Measurements from ENCODE around the gene CLINT1. TPM values are rescaled to one million over a fixed set of nuclear protein-coding genes. Genes with fewer than 3 reads are reported as not detected.

CLINT1 gene
- polyA plus RNA-seq, 6 donors from 2014 or later = 54.7 to 93.6 (median 80.4) TPM

- Mint-ChIP-seq H3K27me3 (no peaks in the 10 kb centered on the region), H3K4me1 (no peaks in the 10 kb centered on the region), H3K9me3 (no peaks in the 10 kb centered on the region), H3K27ac (peak overlapping the region in 1 of 6 donors; percentile 11), H3K4me3 (no peak overlapping the region), H3K36me3 (peaks cover 15 to 16% of the 10 kb centered on the region in 2 donors)
- no peak for DNase-seq
- no peak for ATAC-seq (ENCODE audit: low read depth in 2 of 2)
Observed at GRCh38 chr5:157793301-157793700, 65.6 kb downstream of the CLINT1 start.

- Mint-ChIP-seq H3K36me3 (peaks cover 0 to 15% of the 10 kb centered on the region in 2 donors), H3K27ac (peak overlapping the region in 2 of 6 donors; percentile 1 to 43)
Observed at GRCh38 chr5:157785801-157786200, 73.1 kb downstream of the CLINT1 start.

GRCh38 chr5:157779221-157779620, 79.7 kb downstream of the CLINT1 start:
- Mint-ChIP-seq H3K27ac (peak overlapping the region in 1 of 6 donors; percentile 5), H3K9me3 (no peaks in the 10 kb centered on the region), H3K36me3 (no peaks in the 10 kb centered on the region), H3K4me3 (no peak overlapping the region), H3K27me3 (no peaks in the 10 kb centered on the region), H3K4me1 (peaks cover 0 to 5% (median 0%) of the 10 kb centered on the region in 3 donors)
- ATAC-seq (ENCODE audit: low read depth in 2 of 2) (no peak), DNase-seq (no peak)

More at GRCh38 chr5:157785801-157786200, 73.1 kb downstream of the CLINT1 start:
- Mint-ChIP-seq H3K4me1 (peaks cover 0 to 5% (median 0%) of the 10 kb centered on the region in 3 donors), H3K4me3 (no peak overlapping the region), H3K27me3 (no peaks in the 10 kb centered on the region), H3K9me3 (no peaks in the 10 kb centered on the region)
- DNase-seq (no peak), ATAC-seq (ENCODE audit: low read depth in 2 of 2) (no peak)

- no peaks in the 10 kb centered on the region for H3K36me3 Mint-ChIP-seq
- no peak overlapping the region for H3K27ac Mint-ChIP-seq
- no peak for DNase-seq
- ATAC-seq (ENCODE audit: low read depth in 2 of 2) = no peak
- H3K9me3 Mint-ChIP-seq = no peaks in the 10 kb centered on the region
- no peak overlapping the region for H3K4me3 Mint-ChIP-seq
- H3K4me1 Mint-ChIP-seq = peaks cover 0 to 5% (median 0%) of the 10 kb centered on the region in 3 donors
- H3K27me3 Mint-ChIP-seq = peaks cover 0 to 4% (median 0%) of the 10 kb centered on the region in 3 donors
Observed at GRCh38 chr5:157778121-157778805, 80.7 kb downstream of the CLINT1 start.

GRCh38 chr5:157772127-157772526, 86.8 kb downstream of the CLINT1 start:
- Mint-ChIP-seq H3K27me3 (peaks cover 0 to 4% (median 0%) of the 10 kb centered on the region in 3 donors), H3K27ac (no peak overlapping the region), H3K4me1 (no peaks in the 10 kb centered on the region), H3K9me3 (peaks cover 0 to 3% (median 0%) of the 10 kb centered on the region in 7 donors), H3K4me3 (no peak overlapping the region), H3K36me3 (no peaks in the 10 kb centered on the region)
- DNase-seq (no peak), ATAC-seq (ENCODE audit: low read depth in 2 of 2) (no peak)

GRCh38 chr5:157770665-157771064, 88.3 kb downstream of the CLINT1 start:
- no peak for ATAC-seq (ENCODE audit: low read depth in 2 of 2)
- Mint-ChIP-seq H3K36me3 (no peaks in the 10 kb centered on the region), H3K27me3 (peaks cover 0 to 4% (median 0%) of the 10 kb centered on the region in 3 donors), H3K27ac (no peak overlapping the region), H3K9me3 (peaks cover 0 to 3% (median 0%) of the 10 kb centered on the region in 7 donors), H3K4me1 (no peaks in the 10 kb centered on the region), H3K4me3 (no peak overlapping the region)
- no peak for DNase-seq

- no peaks in the 10 kb centered on the region for H3K4me1 Mint-ChIP-seq
- H3K9me3 Mint-ChIP-seq = peaks cover 0 to 3% (median 0%) of the 10 kb centered on the region in 7 donors
- H3K4me3 Mint-ChIP-seq = no peak overlapping the region
- no peak overlapping the region for H3K27ac Mint-ChIP-seq
- ATAC-seq (ENCODE audit: low read depth in 2 of 2) (no peak), DNase-seq (no peak)
- H3K36me3 Mint-ChIP-seq = no peaks in the 10 kb centered on the region
- no peaks in the 10 kb centered on the region for H3K27me3 Mint-ChIP-seq
Observed at GRCh38 chr5:157767689-157768088, 91.3 kb downstream of the CLINT1 start.

GRCh38 chr5:157766902-157767301, 92.0 kb downstream of the CLINT1 start:
- Mint-ChIP-seq H3K4me1 (peaks cover 0 to 4% (median 2%) of the 10 kb centered on the region in 3 donors), H3K4me3 (no peak overlapping the region), H3K9me3 (peaks cover 0 to 3% (median 0%) of the 10 kb centered on the region in 7 donors), H3K36me3 (no peaks in the 10 kb centered on the region), H3K27ac (no peak overlapping the region), H3K27me3 (no peaks in the 10 kb centered on the region)
- DNase-seq (no peak), ATAC-seq (ENCODE audit: low read depth in 2 of 2) (no peak)

- Mint-ChIP-seq H3K36me3 (no peaks in the 10 kb centered on the region), H3K4me3 (no peak overlapping the region), H3K4me1 (peaks cover 0 to 4% (median 2%) of the 10 kb centered on the region in 3 donors), H3K9me3 (peaks cover 0 to 3% (median 0%) of the 10 kb centered on the region in 7 donors), H3K27me3 (no peaks in the 10 kb centered on the region), H3K27ac (no peak overlapping the region)
- DNase-seq (no peak), ATAC-seq (ENCODE audit: low read depth in 2 of 2) (no peak)
Observed at GRCh38 chr5:157766442-157766841, 92.5 kb downstream of the CLINT1 start.

- Mint-ChIP-seq H3K4me3 (no peak overlapping the region), H3K27ac (no peak overlapping the region), H3K4me1 (peaks cover 0 to 4% (median 2%) of the 10 kb centered on the region in 3 donors), H3K27me3 (no peaks in the 10 kb centered on the region), H3K9me3 (no peaks in the 10 kb centered on the region), H3K36me3 (no peaks in the 10 kb centered on the region)
- ATAC-seq (ENCODE audit: low read depth in 2 of 2) (no peak), DNase-seq (no peak)
Observed at GRCh38 chr5:157764531-157764930, 94.4 kb downstream of the CLINT1 start.

- Mint-ChIP-seq H3K9me3 (no peaks in the 10 kb centered on the region), H3K4me3 (no peak overlapping the region), H3K27ac (peak overlapping the region in 1 of 6 donors; percentile 55), H3K27me3 (no peaks in the 10 kb centered on the region), H3K36me3 (no peaks in the 10 kb centered on the region), H3K4me1 (peaks cover 0 to 4% (median 2%) of the 10 kb centered on the region in 3 donors)
- peak; percentile 78 to 83 for ATAC-seq (ENCODE audit: low read depth in 2 of 2)
- peak; percentile 41 for DNase-seq
Observed at GRCh38 chr5:157761690-157762621, 97.0 kb downstream of the CLINT1 start.

GRCh38 chr5:157758706-157759105, 100.2 kb downstream of the CLINT1 start:
- Mint-ChIP-seq H3K4me3 (no peak overlapping the region), H3K4me1 (peaks cover 0 to 4% (median 2%) of the 10 kb centered on the region in 3 donors), H3K27me3 (no peaks in the 10 kb centered on the region), H3K27ac (no peak overlapping the region), H3K9me3 (no peaks in the 10 kb centered on the region), H3K36me3 (peaks cover 9 to 10% of the 10 kb centered on the region in 2 donors)
- DNase-seq = no peak
- ATAC-seq (ENCODE audit: low read depth in 2 of 2) = no peak

- no peak for ATAC-seq (ENCODE audit: low read depth in 2 of 2)
- no peak overlapping the region for H3K27ac Mint-ChIP-seq
- no peaks in the 10 kb centered on the region for H3K27me3 Mint-ChIP-seq
- H3K9me3 Mint-ChIP-seq = no peaks in the 10 kb centered on the region
- H3K4me1 Mint-ChIP-seq = peaks cover 0 to 4% (median 0%) of the 10 kb centered on the region in 3 donors
- DNase-seq = no peak
- peaks cover 16 to 18% of the 10 kb centered on the region in 2 donors for H3K36me3 Mint-ChIP-seq
- H3K4me3 Mint-ChIP-seq = no peak overlapping the region
Observed at GRCh38 chr5:157756122-157756521, 102.8 kb downstream of the CLINT1 start.

All from naive B cell (primary cell).